GM23338 (cell line): ENCODE measurements around the gene ISG20. TPM values are rescaled to one million over a fixed set of nuclear protein-coding genes. Genes with fewer than 3 reads are reported as not detected.

Experiments
- ATAC-seq: fragments of 200-7000 bp; cut with Tn5 transposase; 3 replicates; pipeline ENCODE4 v1.9.1; 2020
- DNase-seq: peaks from one replicate; pipeline ENCODE4 v3.0.0-alpha.2; 2015; ENCODE audit warnings: low spot score
- H2AFZ ChIP-seq: fragments of 200-600 bp; sonication (generic); 2 replicates; pipeline ENCODE4 v1.8.0; 2016; ENCODE audit warnings: antibody characterized with exemption, mild to moderate bottlenecking, moderate library complexity
- H3F3A ChIP-seq: fragments of 200-600 bp; sonication (generic); replicated peaks from 2 replicates; pipeline ENCODE4 v1.8.0; 2017; ENCODE audit warnings: antibody characterized with exemption, mixed run types, low read depth
- H3K27ac ChIP-seq: fragments of 200-600 bp; sonication (generic); 2 replicates; pipeline ENCODE4 v1.6.1; 2016; ENCODE audit warnings: low read depth
- H3K27me3 ChIP-seq: fragments of 200-600 bp; sonication (generic); 2 replicates; pipeline ENCODE4 v1.8.0; 2016; ENCODE audit warnings: mild to moderate bottlenecking, mixed run types, moderate library complexity; ENCODE audit not compliant: insufficient read depth
- H3K36me3 ChIP-seq: fragments of 200-600 bp; sonication (generic); 2 replicates; pipeline ENCODE4 v1.8.0; 2016; ENCODE audit warnings: mild to moderate bottlenecking; ENCODE audit not compliant: insufficient read depth
- H3K4me1 ChIP-seq: fragments of 200-600 bp; sonication (generic); 2 replicates; pipeline ENCODE4 v1.8.0; 2016; ENCODE audit warnings: mild to moderate bottlenecking, moderate library complexity; ENCODE audit not compliant: insufficient read depth
- H3K4me2 ChIP-seq: fragments of 200-600 bp; sonication (generic); 2 replicates; pipeline ENCODE4 v1.7.1; 2017; ENCODE audit warnings: mixed run types
- H3K4me3 ChIP-seq: fragments of 200-600 bp; sonication (generic); 2 replicates; pipeline ENCODE4 v1.6.1; 2016; ENCODE audit warnings: mixed run types
- H3K79me2 ChIP-seq: fragments of 200-600 bp; sonication (generic); replicated peaks from 2 replicates; pipeline ENCODE4 v1.8.0; 2017; ENCODE audit warnings: mild to moderate bottlenecking; ENCODE audit not compliant: insufficient read depth
- H3K9me2 ChIP-seq: fragments of 200-600 bp; sonication (generic); 2 replicates; pipeline ENCODE4 v1.8.0; 2017; ENCODE audit not compliant: insufficient read depth
- H4K20me1 ChIP-seq: fragments of 200-600 bp; sonication (generic); replicated peaks from 2 replicates; pipeline ENCODE4 v1.8.0; 2017; ENCODE audit warnings: mild to moderate bottlenecking; ENCODE audit not compliant: insufficient read depth
- H3K27ac Mint-ChIP-seq: 2 replicates; pipeline ENCODE4 v1.8.0; 2020; ENCODE audit warnings: inconsistent platforms, mild to moderate bottlenecking, moderate library complexity, mixed read lengths
- H3K27me3 Mint-ChIP-seq: 3 replicates; pipeline ENCODE4 v1.8.0; 2022; ENCODE audit warnings: low read depth, mild to moderate bottlenecking, moderate library complexity, mixed read lengths, inconsistent platforms; ENCODE audit not compliant: insufficient read depth, poor library complexity
- H3K36me3 Mint-ChIP-seq: 3 replicates; pipeline ENCODE4 v1.8.0; 2021; ENCODE audit warnings: low read depth, mild to moderate bottlenecking, inconsistent platforms, moderate library complexity, mixed read lengths
- H3K4me1 Mint-ChIP-seq: 3 replicates; pipeline ENCODE4 v1.8.0; 2020; ENCODE audit warnings: mild to moderate bottlenecking, inconsistent platforms, mixed read lengths
- H3K4me3 Mint-ChIP-seq: 3 replicates; pipeline ENCODE4 v1.8.0; 2021; ENCODE audit warnings: moderate library complexity, mild to moderate bottlenecking, inconsistent platforms, mixed read lengths
- H3K9me3 Mint-ChIP-seq: 3 replicates; pipeline ENCODE4 v1.8.0; 2020; ENCODE audit warnings: moderate library complexity, mild to moderate bottlenecking, inconsistent platforms, mixed read lengths
- CREB1 ChIP-seq: fragments of 250-450 bp; sonication (Bioruptor Pico); IDR thresholded peaks from 2 replicates; pipeline ENCODE4 v1.5.0; 2020; ENCODE audit warnings: low read depth, mild to moderate bottlenecking, moderate library complexity
- EZH2phosphoT487 ChIP-seq: fragments of 200-600 bp; sonication (generic); IDR thresholded peaks from one replicate; pipeline ENCODE4 v1.8.1; 2018; ENCODE audit warnings: antibody characterized with exemption; ENCODE audit not compliant: unreplicated experiment
- NANOG ChIP-seq: IDR thresholded peaks from 2 replicates; pipeline ENCODE4 v1.6.1; 2016; ENCODE audit warnings: antibody characterized with exemption, borderline replicate concordance
- STAT1 ChIP-seq: IDR thresholded peaks from one replicate; pipeline ENCODE4 v1.6.1; 2016; ENCODE audit warnings: antibody characterized with exemption; ENCODE audit not compliant: unreplicated experiment
- ZNF462 ChIP-seq: fragments of 250-450 bp; sonication (Bioruptor Pico); IDR thresholded peaks from 2 replicates; pipeline ENCODE4 v1.5.0; 2020; ENCODE audit warnings: mild to moderate bottlenecking, moderate library complexity
- polyA plus RNA-seq: library from polyadenylated mRNA; unstranded; fragments of >200 nt; fragmentation: Nextera tagmentation; extraction: Ambion mirVana; gene quantifications from 2 replicates; pipeline ENCODE4 v1.2.1, GENCODE V29; 2016
- total RNA-seq: library from RNA; depleted of rRNA; stranded (reverse); fragments of >200 nt; shearing (Covaris generic); gene quantifications from 2 replicates; pipeline ENCODE4 v1.2.3, GENCODE V29; 2014

ISG20 gene
- total and polyA plus RNA-seq, 2 experiments from 2014 or later, result 3.2 to 3.7 TPM

- Histone ChIP-seq H3K27ac (no peak overlapping the region), H3K36me3 (no peaks in the 10 kb centered on the region), H3F3A (no peaks in the 10 kb centered on the region), H3K27me3 (no peaks in the 10 kb centered on the region), H3K4me2 (no peak overlapping the region), H4K20me1 (no peaks in the 10 kb centered on the region), H2AFZ (no peak overlapping the region), H3K4me1 (peaks cover 1% of the 10 kb centered on the region; the same call in 1 of the 2 replicates), H3K79me2 (no peaks in the 10 kb centered on the region), H3K4me3 (no peak overlapping the region), H3K9me2 (no peaks in the 10 kb centered on the region)
- DNase-seq (no peak), ATAC-seq (no peak)
- TF ChIP-seq ZNF462 (CRISPR knock-in tag) (no peak), CREB1 (CRISPR knock-in tag) (no peak), STAT1 (no peak), NANOG (no peak), EZH2phosphoT487 (no peak)
- H3K4me3 Mint-ChIP-seq, result no peak overlapping the region
- H3K4me1 Mint-ChIP-seq, result peaks cover 19% of the 10 kb centered on the region
- no peak overlapping the region for H3K27ac Mint-ChIP-seq
- H3K9me3 Mint-ChIP-seq, result no peaks in the 10 kb centered on the region
- H3K36me3 Mint-ChIP-seq, result no peaks in the 10 kb centered on the region
- peaks cover 9% of the 10 kb centered on the region for H3K27me3 Mint-ChIP-seq
Observed at GRCh38 chr15:88647351-88648105, 8.7 kb downstream of the ISG20 start.
